DND-41 (cell line): ENCODE measurements around the gene CYP46A1.

Experiments
- CTCF ChIP-seq: IDR thresholded peaks from 2 replicates; pipeline ENCODE4 v1.5.1; 2012; ENCODE audit warnings: borderline replicate concordance, low read length, moderate library complexity, mild to moderate bottlenecking; ENCODE audit not compliant: poor library complexity, severe bottlenecking; ENCODE audit errors: extremely low read depth
- EZH2 ChIP-seq: IDR thresholded peaks from 3 replicates; pipeline ENCODE4 v1.6.1; 2012; ENCODE audit warnings: borderline replicate concordance, low read depth, mild to moderate bottlenecking, moderate library complexity, low read length, inconsistent platforms; ENCODE audit not compliant: severe bottlenecking

GRCh38 chr14:99736603-99737371, 52.7 kb downstream of the CYP46A1 start:
- TF ChIP-seq CTCF (no peak), EZH2 (no peak)
